H9 (cell line): Measurements from ENCODE around the gene SH3GLB2. TPM values are rescaled to one million over a fixed set of nuclear protein-coding genes. Genes with fewer than 3 reads are reported as not detected.

Source experiments
- DNase-seq: peaks from one replicate; pipeline ENCODE4 v3.0.0-alpha.2; 2017
- H2AFZ ChIP-seq: one replicate; pipeline ENCODE4 v1.6.1; 2013; ENCODE audit warnings: mild to moderate bottlenecking, low read length, control low read depth, moderate library complexity
- H2AK5ac ChIP-seq: 2 replicates; pipeline ENCODE4 v1.6.1; 2013; ENCODE audit warnings: low read length, control low read depth, mixed read lengths; ENCODE audit not compliant: insufficient read length
- H2BK120ac ChIP-seq: one replicate; pipeline ENCODE4 v1.6.1; 2013; ENCODE audit warnings: low read depth, mild to moderate bottlenecking, low read length, control low read depth, inconsistent platforms; ENCODE audit not compliant: poor library complexity, severe bottlenecking
- H2BK12ac ChIP-seq: 2 replicates; pipeline ENCODE4 v1.6.1; 2013; ENCODE audit warnings: low read length, control low read depth, mixed read lengths, low read depth; ENCODE audit not compliant: insufficient read length
- H2BK15ac ChIP-seq: 2 replicates; pipeline ENCODE4 v1.6.1; 2013; ENCODE audit warnings: low read depth, low read length, control low read depth
- H2BK20ac ChIP-seq: one replicate; pipeline ENCODE4 v1.6.1; 2013; ENCODE audit warnings: low read depth, mild to moderate bottlenecking, low read length, control low read depth, inconsistent platforms; ENCODE audit not compliant: poor library complexity, severe bottlenecking
- H2BK5ac ChIP-seq: 2 replicates; pipeline ENCODE4 v1.6.1; 2013; ENCODE audit warnings: low read length, control low read depth, mixed read lengths; ENCODE audit not compliant: insufficient read length
- H3K14ac ChIP-seq: 2 replicates; pipeline ENCODE4 v1.6.1; 2013; ENCODE audit warnings: low read length, control low read depth; ENCODE audit not compliant: insufficient read depth
- H3K18ac ChIP-seq: 2 replicates; pipeline ENCODE4 v1.6.1; 2013; ENCODE audit warnings: low read depth, mild to moderate bottlenecking, mixed read lengths, low read length, control low read depth; ENCODE audit not compliant: insufficient read length
- H3K23ac ChIP-seq: 2 replicates; pipeline ENCODE4 v1.6.1; 2013; ENCODE audit warnings: low read length, control low read depth, mixed read lengths, low read depth; ENCODE audit not compliant: insufficient read length
- H3K23me2 ChIP-seq: 2 replicates; pipeline ENCODE4 v1.6.1; 2013; ENCODE audit warnings: low read depth, mild to moderate bottlenecking, mixed read lengths, low read length, control low read depth; ENCODE audit not compliant: insufficient read length, poor library complexity, severe bottlenecking
- H3K27ac ChIP-seq: 2 replicates; pipeline ENCODE4 v1.5.1; 2013; ENCODE audit warnings: low read length, control low read depth, mixed read lengths, low read depth; ENCODE audit not compliant: insufficient read length
- H3K27me3 ChIP-seq: 2 replicates; pipeline ENCODE4 v1.6.1; 2013; ENCODE audit warnings: low read length, control low read depth, inconsistent platforms; ENCODE audit not compliant: insufficient read depth
- H3K4ac ChIP-seq: 2 replicates; pipeline ENCODE4 v1.6.1; 2013; ENCODE audit warnings: low read depth, mild to moderate bottlenecking, control low read depth, inconsistent platforms, low read length, moderate library complexity
- H3K4me1 ChIP-seq: 2 replicates; pipeline ENCODE4 v1.6.1; 2013; ENCODE audit warnings: low read length, control low read depth, inconsistent platforms; ENCODE audit not compliant: insufficient read depth
- H3K4me2 ChIP-seq: 2 replicates; pipeline ENCODE4 v1.6.1; 2013; ENCODE audit warnings: low read length, control low read depth, mixed read lengths; ENCODE audit not compliant: insufficient read length, insufficient read depth
- H3K56ac ChIP-seq: 2 replicates; pipeline ENCODE4 v1.6.1; 2013; ENCODE audit warnings: low read depth, mild to moderate bottlenecking, mixed read lengths, low read length, control low read depth; ENCODE audit not compliant: insufficient read length
- H3K79me1 ChIP-seq: 2 replicates; pipeline ENCODE4 v1.6.1; 2013; ENCODE audit warnings: low read depth, mild to moderate bottlenecking, moderate library complexity, low read length, control low read depth, inconsistent platforms; ENCODE audit not compliant: insufficient read depth, poor library complexity, severe bottlenecking
- H3K79me2 ChIP-seq: 2 replicates; pipeline ENCODE4 v1.6.1; 2013; ENCODE audit warnings: low read length, control low read depth, inconsistent platforms; ENCODE audit not compliant: insufficient read depth
- H3K9ac ChIP-seq: 2 replicates; pipeline ENCODE4 v1.6.1; 2013; ENCODE audit warnings: low read length, control low read depth, mixed read lengths; ENCODE audit not compliant: insufficient read length; ENCODE audit errors: extremely low read depth
- H3K9me3 ChIP-seq: one replicate; pipeline ENCODE4 v1.6.1; 2013; ENCODE audit warnings: low read depth, low read length, inconsistent platforms; ENCODE audit not compliant: control insufficient read depth
- H3T11ph ChIP-seq: one replicate; pipeline ENCODE4 v1.6.1; 2013; ENCODE audit warnings: mild to moderate bottlenecking, low read length, control low read depth, inconsistent platforms
- H4K20me1 ChIP-seq: one replicate; pipeline ENCODE4 v1.6.1; 2013; ENCODE audit not compliant: control insufficient read depth, insufficient read length, insufficient read depth
- H4K5ac ChIP-seq: 2 replicates; pipeline ENCODE4 v1.6.1; 2013; ENCODE audit warnings: low read depth, mild to moderate bottlenecking, mixed read lengths, low read length, control low read depth; ENCODE audit not compliant: insufficient read length
- H4K8ac ChIP-seq: replicated peaks from 2 replicates; pipeline ENCODE4 v1.6.1; 2013; ENCODE audit warnings: low read length, control low read depth, mixed read lengths, low read depth; ENCODE audit not compliant: insufficient read length
- H4K91ac ChIP-seq: 2 replicates; pipeline ENCODE4 v1.6.1; 2013; ENCODE audit warnings: low read depth, mild to moderate bottlenecking, moderate library complexity, mixed read lengths, low read length, control low read depth; ENCODE audit not compliant: insufficient read length
- H3K27ac Mint-ChIP-seq, 3 experiments: 2 replicates in 2 of 3; 3 replicates in 1 of 3; pipeline ENCODE4 v1.8.0; 2020 to 2021; ENCODE audit warnings: mixed read lengths in 3 of 3, mild to moderate bottlenecking in 1 of 3, moderate library complexity in 1 of 3
- H3K27me3 Mint-ChIP-seq: 2 replicates; pipeline ENCODE4 v1.8.0; 2021; ENCODE audit warnings: low read depth, mild to moderate bottlenecking, moderate library complexity, mixed read lengths
- H3K36me3 Mint-ChIP-seq, 3 experiments: 2 replicates in 2 of 3; 3 replicates in 1 of 3; pipeline ENCODE4 v1.8.0; 2020 to 2021; ENCODE audit warnings: low read depth in 3 of 3, mixed read lengths in 3 of 3; ENCODE audit not compliant: insufficient read depth in 1 of 3
- H3K4me1 Mint-ChIP-seq, 2 experiments: 2 replicates each; pipeline ENCODE4 v1.8.0; 2020; ENCODE audit warnings: mixed read lengths in 2 of 2
- H3K4me3 Mint-ChIP-seq, 2 experiments: 2 replicates in 1 of 2; 3 replicates in 1 of 2; pipeline ENCODE4 v1.8.0; 2020 to 2021; ENCODE audit warnings: mild to moderate bottlenecking in 2 of 2, mixed read lengths in 2 of 2, moderate library complexity in 1 of 2
- H3K9me3 Mint-ChIP-seq, 2 experiments: 2 replicates in 1 of 2; 3 replicates in 1 of 2; pipeline ENCODE4 v1.8.0; 2020; ENCODE audit warnings: mild to moderate bottlenecking in 2 of 2, mixed read lengths in 2 of 2, moderate library complexity in 1 of 2
- CTCF ChIP-seq: fragments of 200-600 bp; sonication (generic); conservative IDR thresholded peaks from 3 replicates; pipeline ENCODE4 v1.8.0; 2021; ENCODE audit warnings: antibody characterized with exemption, mild to moderate bottlenecking
- WGBS: extraction: QIAGEN DNeasy Blood & Tissue Kit; methylation state at CpG from one replicate; pipeline ENCODE4 v1.1.7; 2013; ENCODE audit warnings: missing lambda C conversion rate, low lambda C conversion rate, mixed read lengths; ENCODE audit not compliant: insufficient read length; ENCODE audit errors: extremely low coverage; 5-methylcytosine and 5-hydroxymethylcytosine counted together
- total RNA-seq: library from RNA; stranded (reverse); gene quantifications from 2 replicates; pipeline ENCODE4 v1.2.1, GENCODE V29; 2021

The SH3GLB2 gene
- total RNA-seq, 1 experiment from 2014 or later: 69.5 TPM

GRCh38 chr9:129036923-129037766, 9.0 kb upstream of the SH3GLB2 start:
- WGBS: no CpG with 5 or more reads among the region's 32 CpGs
- H2BK12ac ChIP-seq: no peak overlapping the region
- Mint-ChIP-seq H3K4me1 (peaks cover 18% of the 10 kb centered on the region in 2 experiments), H3K27ac (peak overlapping the region; percentile 72 to 92 (median 73); a peak in 5 of 7 replicates), H3K4me3 (peak overlapping the region; percentile 97 to 99), H3K36me3 (peaks cover 4 to 14% (median 12%) of the 10 kb centered on the region in 3 experiments; a peak in 6 of 7 replicates), H3K27me3 (no peaks in the 10 kb centered on the region), H3K9me3 (no peaks in the 10 kb centered on the region)
- H4K20me1 ChIP-seq: no peaks in the 10 kb centered on the region
- no peak overlapping the region for H3K4ac ChIP-seq
- H4K91ac ChIP-seq: no peak overlapping the region
- no peaks in the 10 kb centered on the region for H3K27me3 ChIP-seq
- H3K79me2 ChIP-seq: peaks cover 3% of the 10 kb centered on the region; the same call in 1 of the 2 replicates
- no peak overlapping the region; the same call in 1 of the 2 replicates for H2BK15ac ChIP-seq
- H3K4me1 ChIP-seq: no peaks in the 10 kb centered on the region
- H3K23me2 ChIP-seq: peaks cover 7% of the 10 kb centered on the region
- no peak for DNase-seq
- no peak for TF ChIP-seq CTCF
- no peak overlapping the region for H4K5ac ChIP-seq
- H2AK5ac ChIP-seq: no peak overlapping the region
- no peak overlapping the region for H3K18ac ChIP-seq
- H3K23ac ChIP-seq: no peak overlapping the region
- H3K14ac ChIP-seq: no peak overlapping the region
- no peak overlapping the region for H2AFZ ChIP-seq
- no peak overlapping the region for H3T11ph ChIP-seq
- H3K79me1 ChIP-seq: no peaks in the 10 kb centered on the region
- no peak overlapping the region for H3K27ac ChIP-seq
- H2BK120ac ChIP-seq: no peak overlapping the region
- no peak overlapping the region for H2BK5ac ChIP-seq
- no peak overlapping the region for H4K8ac ChIP-seq
- H3K9me3 ChIP-seq: no peaks in the 10 kb centered on the region
- H3K4me2 ChIP-seq: peak overlapping the region; percentile 91
- H3K56ac ChIP-seq: no peak overlapping the region
- no peak overlapping the region for H2BK20ac ChIP-seq
- peak overlapping the region; percentile 36 for H3K9ac ChIP-seq
